Measurements from ENCODE around the gene NAV3.

GRCh38 chr12:78236264-78236663 is 405.6 kb downstream of the NAV3 start:
- TF ChIP-seq POLR2AphosphoS5 (IDR thresholded peaks at IDR 0.05; ENCODE audit: low read depth, low read length) (no peak), POLR2A (IDR thresholded peaks at IDR 0.05; ENCODE audit: low read depth, low read length) (no peak), TAF1 (IDR thresholded peaks at IDR 0.05; ENCODE audit: low read depth, low read length) (no peak)
